AG04449 (cell line): ENCODE data around the gene AOC3.

ENCODE experiments used
- CTCF ChIA-PET: fragments of 350-600 bp; formaldehyde crosslinking; extraction: SDS; loops from one replicate; lab custom pipeline; 2021; ENCODE audit warnings: antibody characterized with exemption; lab: Yijun Ruan, JAX
- POLR2A ChIA-PET: fragments of 400-600, 350-600 bp; formaldehyde crosslinking; extraction: SDS; loops from one replicate; lab custom pipeline; 2020; ENCODE audit warnings: antibody characterized with exemption, inconsistent platforms; lab: Yijun Ruan, JAX
- DNase-seq: peaks from one replicate; pipeline ENCODE4 v3.0.0-alpha.2; 2010; ENCODE audit warnings: low read depth, low spot score
- H3K4me3 ChIP-seq: 2 replicates; pipeline ENCODE4 v1.5.1; 2011; ENCODE audit warnings: low read depth, mild to moderate bottlenecking, control low read depth, low read length
- TF ChIP-seq, protein P1 (sequence below): IDR thresholded peaks from one replicate; pipeline ENCODE4 v1.5.1; 2011; ENCODE audit warnings: mild to moderate bottlenecking, moderate library complexity, low read length, control low read depth, inconsistent platforms; ENCODE audit not compliant: insufficient read depth; ENCODE audit errors: missing control alignments

AOC3 gene, protein sequence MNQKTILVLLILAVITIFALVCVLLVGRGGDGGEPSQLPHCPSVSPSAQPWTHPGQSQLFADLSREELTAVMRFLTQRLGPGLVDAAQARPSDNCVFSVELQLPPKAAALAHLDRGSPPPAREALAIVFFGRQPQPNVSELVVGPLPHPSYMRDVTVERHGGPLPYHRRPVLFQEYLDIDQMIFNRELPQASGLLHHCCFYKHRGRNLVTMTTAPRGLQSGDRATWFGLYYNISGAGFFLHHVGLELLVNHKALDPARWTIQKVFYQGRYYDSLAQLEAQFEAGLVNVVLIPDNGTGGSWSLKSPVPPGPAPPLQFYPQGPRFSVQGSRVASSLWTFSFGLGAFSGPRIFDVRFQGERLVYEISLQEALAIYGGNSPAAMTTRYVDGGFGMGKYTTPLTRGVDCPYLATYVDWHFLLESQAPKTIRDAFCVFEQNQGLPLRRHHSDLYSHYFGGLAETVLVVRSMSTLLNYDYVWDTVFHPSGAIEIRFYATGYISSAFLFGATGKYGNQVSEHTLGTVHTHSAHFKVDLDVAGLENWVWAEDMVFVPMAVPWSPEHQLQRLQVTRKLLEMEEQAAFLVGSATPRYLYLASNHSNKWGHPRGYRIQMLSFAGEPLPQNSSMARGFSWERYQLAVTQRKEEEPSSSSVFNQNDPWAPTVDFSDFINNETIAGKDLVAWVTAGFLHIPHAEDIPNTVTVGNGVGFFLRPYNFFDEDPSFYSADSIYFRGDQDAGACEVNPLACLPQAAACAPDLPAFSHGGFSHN

DNA sequence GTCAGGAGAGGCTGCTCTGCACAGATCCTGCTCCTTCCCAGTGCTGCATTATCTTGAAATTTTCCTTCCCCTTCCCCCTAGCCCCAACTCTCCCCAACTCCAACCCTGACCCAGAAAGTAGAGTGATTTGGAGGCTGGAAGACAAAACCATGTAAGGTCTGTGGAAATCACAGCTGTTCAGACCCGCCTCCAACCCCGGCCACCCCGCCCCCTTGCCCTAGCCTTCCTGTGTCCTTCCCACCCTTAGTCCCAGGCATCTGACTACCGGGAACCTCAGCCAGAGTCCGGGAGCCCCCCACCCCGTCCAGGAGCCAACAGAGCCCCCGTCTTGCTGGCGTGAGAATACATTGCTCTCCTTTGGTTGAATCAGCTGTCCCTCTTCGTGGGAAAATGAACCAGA is at the start of gene AOC3:
AOC3 (plus strand) TSS at position 246 of the 400 bp plus-strand sequence; CDS start at position 391, 145 bp downstream.
- H3K4me3 ChIP-seq: no peak within 1 kb of the TSS
- ChIA-PET CTCF (no interaction called here), POLR2A (no interaction called here)
- TF ChIP-seq, protein P1, sequence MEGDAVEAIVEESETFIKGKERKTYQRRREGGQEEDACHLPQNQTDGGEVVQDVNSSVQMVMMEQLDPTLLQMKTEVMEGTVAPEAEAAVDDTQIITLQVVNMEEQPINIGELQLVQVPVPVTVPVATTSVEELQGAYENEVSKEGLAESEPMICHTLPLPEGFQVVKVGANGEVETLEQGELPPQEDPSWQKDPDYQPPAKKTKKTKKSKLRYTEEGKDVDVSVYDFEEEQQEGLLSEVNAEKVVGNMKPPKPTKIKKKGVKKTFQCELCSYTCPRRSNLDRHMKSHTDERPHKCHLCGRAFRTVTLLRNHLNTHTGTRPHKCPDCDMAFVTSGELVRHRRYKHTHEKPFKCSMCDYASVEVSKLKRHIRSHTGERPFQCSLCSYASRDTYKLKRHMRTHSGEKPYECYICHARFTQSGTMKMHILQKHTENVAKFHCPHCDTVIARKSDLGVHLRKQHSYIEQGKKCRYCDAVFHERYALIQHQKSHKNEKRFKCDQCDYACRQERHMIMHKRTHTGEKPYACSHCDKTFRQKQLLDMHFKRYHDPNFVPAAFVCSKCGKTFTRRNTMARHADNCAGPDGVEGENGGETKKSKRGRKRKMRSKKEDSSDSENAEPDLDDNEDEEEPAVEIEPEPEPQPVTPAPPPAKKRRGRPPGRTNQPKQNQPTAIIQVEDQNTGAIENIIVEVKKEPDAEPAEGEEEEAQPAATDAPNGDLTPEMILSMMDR: no peak
- DNase-seq: no peak

DNA sequence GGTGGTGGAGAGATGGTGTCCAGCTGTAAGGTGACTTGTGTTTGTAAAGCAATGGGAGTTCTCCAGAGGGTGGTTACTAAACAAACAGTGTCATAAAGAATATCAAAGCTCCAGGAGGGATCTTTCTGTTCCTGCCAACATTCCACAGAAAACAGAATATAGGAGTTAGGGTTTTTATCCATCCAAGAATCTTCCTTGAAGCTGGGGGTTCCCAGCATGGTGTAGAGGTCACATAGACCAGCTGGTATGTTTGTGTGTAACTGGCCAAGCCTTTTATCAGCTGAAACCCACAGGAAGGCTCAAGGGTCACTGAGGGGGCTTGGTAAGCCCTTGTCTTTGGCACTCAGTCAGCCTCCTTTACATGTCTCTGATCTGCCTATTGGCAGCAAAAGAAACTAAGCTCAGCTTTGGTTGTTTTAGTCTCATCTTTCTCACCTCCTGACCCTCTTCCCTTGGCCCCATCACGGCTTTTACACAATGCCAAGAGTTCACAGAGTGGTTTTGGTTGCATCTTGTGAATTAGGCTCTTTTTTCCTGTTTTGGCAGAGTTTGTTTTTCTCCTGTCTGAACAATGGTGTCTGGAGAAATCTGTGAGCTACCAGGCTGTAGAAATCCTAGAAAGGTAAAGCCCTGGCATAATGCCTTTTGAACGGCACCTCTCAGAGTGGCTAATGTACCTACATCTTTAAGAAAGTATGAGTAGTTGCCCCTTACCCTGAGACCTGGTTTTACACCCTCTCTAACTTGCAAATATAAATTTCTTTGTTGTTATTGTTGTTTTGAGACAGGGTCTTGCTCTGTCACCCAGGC is 47.7 kb upstream of the AOC3 start:
- ChIA-PET CTCF (interaction anchor here (1.0 to 2.9 kb wide), 4 partner anchors 11 to 20 kb away, joined by 3 to 9 read pairs (median 4); partner anchors contain the start of gene BECN1), POLR2A (no interaction called here)
- TF ChIP-seq, protein P1: no peak
- DNase-seq: no peak
- no peak overlapping the region for H3K4me3 ChIP-seq

DNA sequence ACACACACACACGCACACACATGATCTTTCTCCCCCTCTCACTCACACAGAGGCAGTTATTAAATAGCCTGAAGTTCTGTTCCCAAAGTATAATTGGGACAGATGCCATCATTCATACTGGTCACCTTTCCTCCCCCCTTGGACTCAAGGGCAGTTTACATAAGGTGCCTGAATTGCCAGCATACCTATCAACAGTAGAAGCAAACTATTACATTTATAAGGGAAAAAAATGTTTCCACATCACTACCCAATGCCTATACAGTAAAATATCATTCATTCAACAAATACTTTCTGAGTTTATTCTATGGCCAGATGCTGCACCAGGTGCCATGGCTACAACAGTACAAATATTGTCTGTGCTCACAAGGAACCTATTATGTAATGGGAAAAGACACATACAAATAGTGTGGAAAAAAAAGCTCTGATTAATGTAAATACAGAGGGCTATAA is 46.1 kb upstream of the AOC3 start:
- CTCF ChIA-PET: interaction anchor here (0.7 to 0.9 kb wide), 2 partner anchors 18 to 20 kb away, joined by 3 read pairs; no protein-coding TSS in a partner anchor
- no peak for DNase-seq
- TF ChIP-seq, protein P1: no peak
- no peak overlapping the region for H3K4me3 ChIP-seq
- POLR2A ChIA-PET: interaction anchor here (0.7 kb wide), 1 partner anchor 23 kb away, joined by 3 read pairs; no protein-coding TSS in a partner anchor

DNA sequence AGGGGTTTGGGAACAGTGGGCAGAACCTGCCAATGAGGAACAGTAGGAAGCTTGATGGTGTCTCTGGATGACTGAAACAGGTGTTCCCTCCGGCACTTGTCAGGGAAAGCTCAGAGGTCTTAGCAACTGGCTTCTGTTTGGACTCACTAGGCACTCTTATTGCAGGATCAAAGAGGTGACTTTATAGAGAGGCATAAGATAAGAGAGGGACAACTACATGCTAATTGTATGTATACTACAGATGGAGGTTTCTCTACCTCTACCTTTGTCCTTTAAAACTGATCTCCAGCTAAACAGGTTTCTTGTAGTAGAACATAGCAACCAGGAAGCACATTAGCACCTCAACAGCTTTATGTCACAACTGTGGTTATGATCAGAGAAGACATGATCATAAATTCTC is 44.8 kb upstream of the AOC3 start:
- no peak for DNase-seq
- ChIA-PET POLR2A (no interaction called here), CTCF (interaction anchor here (0.6 to 1.0 kb wide), 2 partner anchors 8 to 18 kb away, joined by 3 to 5 read pairs; partner anchors contain the start of gene BECN1)
- no peak overlapping the region for H3K4me3 ChIP-seq
- TF ChIP-seq, protein P1: no peak

DNA sequence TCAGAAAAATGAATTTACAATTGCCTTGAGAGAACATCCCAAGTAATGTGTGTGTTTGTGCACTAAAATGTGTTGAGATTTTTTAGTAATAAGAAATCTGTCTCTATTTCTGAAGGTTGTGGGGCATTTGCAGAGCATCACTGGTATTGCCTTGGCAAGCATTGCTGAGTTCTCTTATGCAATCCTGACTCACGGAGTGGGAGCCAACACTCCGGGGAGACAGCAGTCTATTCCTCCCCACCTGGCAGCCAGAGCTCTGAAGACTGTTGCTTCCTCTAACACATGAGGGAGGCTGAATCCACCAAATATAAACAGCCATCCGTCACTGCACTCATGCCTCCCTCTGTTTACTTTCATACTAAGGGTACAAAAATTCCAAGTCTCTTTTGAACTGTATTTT is 41.7 kb upstream of the AOC3 start:
- CTCF ChIA-PET: interaction anchor here (1.2 to 10.6 kb wide), 2 partner anchors 11 to 12 kb away, joined by 3 to 134 read pairs; partner anchors contain the start of genes BECN1, CNTD1 and COA3
- DNase-seq: no peak
- TF ChIP-seq, protein P1: no peak
- no peak overlapping the region for H3K4me3 ChIP-seq
- POLR2A ChIA-PET: interaction anchor here (1.2 to 1.6 kb wide), 2 partner anchors 14 to 15 kb away, joined by 5 read pairs; partner anchors contain the start of gene BECN1
